Hepatocyte (in vitro differentiated cells): ENCODE measurements around the gene MICAL3.

Experiments used
- EZH2 ChIP-seq: fragments of 200-600 bp; sonication (generic); IDR thresholded peaks from 2 replicates; pipeline ENCODE4 v1.6.1; 2016; ENCODE audit warnings: antibody characterized with exemption, mild to moderate bottlenecking, borderline replicate concordance
- TF ChIP-seq, protein P1 (sequence below): fragments of 200-600 bp; sonication (generic); IDR thresholded peaks from 2 replicates; pipeline ENCODE4 v1.5.1; 2016; ENCODE audit warnings: antibody characterized with exemption, mild to moderate bottlenecking; ENCODE audit not compliant: poor library complexity

DNA sequence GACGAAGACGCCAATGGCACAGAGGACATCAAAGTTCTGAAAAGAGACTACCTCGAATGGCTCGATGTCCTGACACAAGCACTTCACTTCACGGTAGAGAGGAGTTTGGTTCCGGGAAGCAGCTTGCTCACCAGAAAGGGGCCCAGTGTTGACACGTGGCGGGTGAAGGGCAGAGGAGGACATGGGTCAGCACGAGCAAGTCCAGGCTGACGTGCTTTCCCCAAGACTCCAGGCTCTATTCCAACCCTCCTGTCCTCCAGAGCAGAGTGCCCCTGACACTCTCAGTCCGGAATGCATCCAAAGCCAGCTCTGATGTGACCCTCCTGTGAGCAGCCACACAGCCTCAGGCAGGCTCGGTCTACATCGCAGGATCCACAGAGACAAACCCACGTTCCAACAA lies 172.6 kb downstream of the MICAL3 start:
- TF ChIP-seq, protein P1, sequence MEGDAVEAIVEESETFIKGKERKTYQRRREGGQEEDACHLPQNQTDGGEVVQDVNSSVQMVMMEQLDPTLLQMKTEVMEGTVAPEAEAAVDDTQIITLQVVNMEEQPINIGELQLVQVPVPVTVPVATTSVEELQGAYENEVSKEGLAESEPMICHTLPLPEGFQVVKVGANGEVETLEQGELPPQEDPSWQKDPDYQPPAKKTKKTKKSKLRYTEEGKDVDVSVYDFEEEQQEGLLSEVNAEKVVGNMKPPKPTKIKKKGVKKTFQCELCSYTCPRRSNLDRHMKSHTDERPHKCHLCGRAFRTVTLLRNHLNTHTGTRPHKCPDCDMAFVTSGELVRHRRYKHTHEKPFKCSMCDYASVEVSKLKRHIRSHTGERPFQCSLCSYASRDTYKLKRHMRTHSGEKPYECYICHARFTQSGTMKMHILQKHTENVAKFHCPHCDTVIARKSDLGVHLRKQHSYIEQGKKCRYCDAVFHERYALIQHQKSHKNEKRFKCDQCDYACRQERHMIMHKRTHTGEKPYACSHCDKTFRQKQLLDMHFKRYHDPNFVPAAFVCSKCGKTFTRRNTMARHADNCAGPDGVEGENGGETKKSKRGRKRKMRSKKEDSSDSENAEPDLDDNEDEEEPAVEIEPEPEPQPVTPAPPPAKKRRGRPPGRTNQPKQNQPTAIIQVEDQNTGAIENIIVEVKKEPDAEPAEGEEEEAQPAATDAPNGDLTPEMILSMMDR: no peak
- TF ChIP-seq EZH2: no peak
